Kasumi-1 (cell line): ENCODE measurements around the gene CPN2.

Experiments
- DNase-seq, 2 experiments: peaks; one replicate each; lab custom pipeline; 2025; lab: John Stamatoyannopoulos, UW

CPN2 gene

GRCh38 chr3:194312186-194312742 lies 38.9 kb downstream of the CPN2 start:
- no peak for DNase-seq

DNA sequence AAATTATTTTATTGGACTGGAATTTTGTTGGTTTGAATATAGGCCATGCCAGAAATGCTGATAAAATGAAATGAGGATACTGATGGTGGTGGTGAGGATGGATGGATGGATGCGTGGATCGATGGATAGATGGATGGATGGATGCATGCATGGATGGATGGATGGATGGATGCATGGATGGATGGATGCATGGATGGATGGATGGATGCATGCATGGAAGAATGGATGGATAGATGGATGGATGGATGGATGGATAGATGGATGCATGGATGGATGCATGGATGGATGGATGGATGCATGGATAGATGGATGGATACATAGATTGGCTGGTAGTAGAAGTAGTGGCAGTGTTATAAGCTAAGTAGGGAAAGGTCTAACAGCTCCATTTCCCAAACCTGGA lies 40.1 kb downstream of the CPN2 start:
- no peak for DNase-seq

DNA sequence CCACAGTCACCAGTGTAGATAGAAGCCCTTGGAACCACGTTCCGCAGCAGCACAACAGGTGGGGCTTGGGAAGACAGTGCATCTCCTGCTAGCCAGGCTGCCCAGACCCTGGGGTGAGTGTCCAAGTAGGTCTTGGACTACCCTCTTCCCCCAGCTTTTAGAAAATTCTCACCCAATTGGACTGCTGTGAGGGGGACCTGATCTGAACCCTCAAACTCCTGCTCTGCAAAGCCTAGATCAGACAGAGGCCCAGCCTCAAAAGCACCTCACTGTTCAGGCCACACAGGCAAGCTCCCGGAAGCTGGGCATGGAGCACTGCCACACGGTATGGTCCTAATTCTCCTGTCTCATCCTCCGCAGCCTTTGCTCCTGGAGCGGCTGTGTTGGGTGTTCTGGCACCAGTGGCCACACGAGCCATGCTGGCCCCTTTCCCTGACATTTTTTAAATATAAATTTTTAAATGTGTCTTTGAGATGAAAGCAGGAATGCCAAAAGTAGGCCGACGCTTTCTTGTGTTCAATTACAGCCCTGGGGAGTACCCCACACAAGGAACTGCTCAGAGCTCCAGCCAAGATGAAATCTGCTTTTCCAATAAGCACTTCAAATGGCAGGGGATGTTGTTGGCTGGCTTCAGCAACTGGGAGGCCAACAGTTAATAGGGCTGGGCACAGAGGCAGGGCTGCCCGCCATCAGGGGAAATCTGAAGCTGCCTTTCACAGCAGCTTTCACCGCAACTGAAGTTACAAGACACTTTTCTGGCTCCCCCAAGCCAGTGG lies 40.9 kb downstream of the CPN2 start:
- DNase-seq = no peak

DNA sequence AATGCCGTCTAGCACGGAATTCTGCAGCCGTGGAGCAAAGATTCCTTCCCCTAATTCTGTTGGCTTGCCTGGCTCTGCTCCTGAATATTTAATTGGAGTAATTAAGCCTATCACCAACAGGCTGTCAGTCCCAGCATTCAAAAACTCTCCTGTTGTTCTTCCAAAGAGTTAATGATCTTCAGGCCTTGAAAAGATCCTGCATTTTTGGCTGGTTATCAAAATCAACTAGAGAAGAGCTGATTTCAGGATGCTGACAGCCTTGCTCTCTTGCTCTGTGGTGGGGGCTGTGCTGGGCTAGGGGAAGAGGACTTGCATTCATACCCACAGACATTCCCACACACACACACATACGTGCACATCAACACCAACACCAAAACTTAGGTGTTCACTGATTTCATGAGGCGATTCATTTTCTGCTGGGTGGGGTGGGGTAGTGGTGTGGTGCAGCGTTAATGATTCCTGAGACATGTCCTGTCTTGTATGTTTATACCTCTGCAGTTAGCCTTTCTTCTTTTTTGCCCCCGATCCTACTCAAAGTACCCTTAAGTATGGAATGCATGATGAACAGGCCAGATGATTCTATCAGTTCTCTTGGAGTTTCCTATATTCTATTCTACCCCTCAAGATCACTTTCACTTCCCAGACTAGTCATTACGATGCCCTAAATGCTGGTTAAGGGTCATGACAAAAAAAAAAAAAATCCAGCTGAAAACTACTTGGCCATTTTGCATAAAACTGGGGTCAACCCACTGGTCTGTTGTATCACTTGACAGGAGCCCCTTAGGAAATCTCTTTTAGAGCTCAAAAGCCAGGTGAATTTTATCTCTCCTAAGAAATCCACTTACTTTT lies 42.3 kb downstream of the CPN2 start:
- no peak for DNase-seq

DNA sequence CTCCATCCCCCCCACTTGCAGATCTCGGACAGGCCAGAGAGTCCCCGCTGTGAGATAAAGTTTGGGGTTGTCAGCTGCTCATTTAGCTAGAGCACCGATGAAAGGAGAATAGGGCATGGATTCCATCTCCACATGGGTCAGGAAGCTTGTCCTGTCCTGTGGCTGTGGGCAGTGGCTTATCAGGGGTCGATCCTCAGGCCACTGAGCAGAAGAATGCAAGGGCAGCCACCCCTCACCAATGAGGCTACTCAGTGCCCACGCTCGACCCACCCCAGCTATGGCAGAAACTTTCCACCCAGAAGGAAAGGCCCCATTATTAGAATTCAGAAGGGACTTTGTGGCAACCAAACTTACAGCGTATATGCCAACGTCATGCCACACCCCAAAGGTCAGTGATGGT lies 43.3 kb downstream of the CPN2 start:
- no peak for DNase-seq

DNA sequence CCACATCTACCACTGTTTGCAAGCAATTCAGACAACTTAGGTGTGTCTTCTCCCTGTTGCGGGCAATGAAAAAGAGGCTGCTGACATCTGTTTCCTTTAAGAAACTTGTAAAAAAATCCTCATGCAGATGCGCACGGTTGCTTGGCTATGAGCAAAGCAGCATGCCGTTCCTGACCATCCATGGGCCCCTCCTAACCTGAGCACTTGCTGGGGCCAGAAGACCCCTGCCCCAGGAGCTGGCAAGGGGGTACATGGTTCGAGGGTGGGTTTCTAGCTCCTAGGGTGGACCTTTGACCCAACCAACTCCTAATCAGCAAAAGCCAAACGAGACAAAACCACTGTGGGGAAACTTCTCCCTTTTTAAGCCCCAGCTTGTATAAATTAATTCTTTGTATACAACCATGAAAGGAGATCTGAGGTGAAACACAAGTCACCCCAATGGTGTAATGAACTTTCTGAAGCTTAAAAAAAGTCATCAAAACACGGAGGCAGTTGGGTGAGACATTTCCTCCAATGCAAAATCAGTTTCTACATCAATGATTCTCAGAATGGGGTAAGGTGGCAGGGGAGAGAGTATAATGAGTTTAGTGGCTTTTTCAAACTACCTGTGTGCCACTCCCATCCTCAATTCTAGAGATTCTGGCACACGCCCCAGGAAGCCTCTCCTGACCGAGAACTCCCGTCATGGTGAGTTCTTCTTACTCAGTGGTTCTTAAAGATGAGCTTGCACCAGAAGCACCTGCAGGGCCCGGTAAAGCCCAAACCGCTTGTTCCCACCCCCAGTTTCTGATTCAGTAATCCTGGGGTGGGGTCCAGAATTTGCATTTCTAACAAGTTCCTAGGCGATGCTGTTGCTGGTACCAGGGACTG lies 44.1 kb downstream of the CPN2 start:
- DNase-seq = peak; percentile 72 to 79

DNA sequence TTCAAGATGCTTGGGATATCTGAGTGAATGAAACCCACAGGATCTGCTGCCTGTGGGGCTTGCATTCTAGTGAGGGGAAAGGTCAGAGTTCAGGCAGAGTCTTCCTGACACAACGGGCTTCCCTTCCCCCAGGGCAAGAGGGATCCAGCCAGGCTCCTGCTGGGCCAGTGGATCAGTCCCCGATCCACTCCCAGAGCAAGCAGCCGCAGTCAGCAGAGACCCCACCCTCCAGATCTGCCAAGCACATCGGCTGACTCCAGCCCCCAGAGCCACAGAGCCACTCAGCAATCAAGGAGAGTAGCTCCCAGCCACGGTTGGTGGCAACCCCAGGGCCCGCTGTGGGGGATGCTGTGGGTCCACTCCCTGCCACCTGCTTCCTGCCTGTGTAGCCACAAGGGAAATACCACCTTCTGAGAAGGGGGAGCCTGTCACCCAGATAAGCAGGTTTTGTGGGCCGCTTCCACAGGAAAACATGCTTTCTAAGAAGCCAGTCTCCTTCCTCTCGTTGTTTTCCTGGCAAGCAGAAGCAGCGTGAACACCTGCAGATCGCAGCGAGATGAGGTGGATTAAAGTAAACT lies 44.9 kb downstream of the CPN2 start:
- peak; percentile 84 to 91 for DNase-seq

DNA sequence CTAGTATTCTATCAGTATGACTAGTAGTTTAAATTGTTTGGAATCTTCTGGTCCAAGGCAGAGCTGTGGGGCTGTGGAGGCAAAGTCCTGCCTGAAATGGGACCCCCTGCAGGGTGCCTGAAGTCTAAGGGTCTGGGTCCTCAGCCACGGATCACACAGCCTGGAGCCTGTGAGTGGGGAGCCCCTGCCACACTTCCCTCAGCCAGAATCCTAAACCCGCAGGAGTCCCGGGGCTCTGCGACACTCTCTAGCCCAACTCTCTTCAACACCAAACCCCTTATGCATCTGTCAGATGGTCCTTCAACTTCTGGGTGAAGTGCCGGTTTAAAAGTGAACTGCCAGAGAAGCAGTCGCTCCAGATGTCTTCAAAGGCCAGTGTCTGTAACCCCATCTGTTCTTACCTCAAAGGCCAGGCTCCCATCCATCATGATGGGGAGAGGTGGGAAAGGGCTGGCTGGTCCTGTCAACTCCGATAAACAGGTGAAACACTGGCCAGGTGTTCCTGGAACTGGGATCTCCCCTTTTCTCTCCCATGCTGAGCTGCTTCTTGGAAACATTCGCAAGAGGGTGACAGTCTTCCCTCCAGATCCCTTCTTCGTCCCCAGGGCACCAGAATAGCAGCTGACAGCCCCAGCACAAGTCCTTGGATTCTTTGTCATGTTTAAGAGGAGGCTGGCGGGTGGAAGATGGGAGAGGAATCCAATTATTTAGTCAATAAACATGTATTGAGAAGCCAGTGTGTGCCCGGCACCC lies 45.6 kb downstream of the CPN2 start:
- DNase-seq = peak in 1 of 2 experiments; percentile 19

DNA sequence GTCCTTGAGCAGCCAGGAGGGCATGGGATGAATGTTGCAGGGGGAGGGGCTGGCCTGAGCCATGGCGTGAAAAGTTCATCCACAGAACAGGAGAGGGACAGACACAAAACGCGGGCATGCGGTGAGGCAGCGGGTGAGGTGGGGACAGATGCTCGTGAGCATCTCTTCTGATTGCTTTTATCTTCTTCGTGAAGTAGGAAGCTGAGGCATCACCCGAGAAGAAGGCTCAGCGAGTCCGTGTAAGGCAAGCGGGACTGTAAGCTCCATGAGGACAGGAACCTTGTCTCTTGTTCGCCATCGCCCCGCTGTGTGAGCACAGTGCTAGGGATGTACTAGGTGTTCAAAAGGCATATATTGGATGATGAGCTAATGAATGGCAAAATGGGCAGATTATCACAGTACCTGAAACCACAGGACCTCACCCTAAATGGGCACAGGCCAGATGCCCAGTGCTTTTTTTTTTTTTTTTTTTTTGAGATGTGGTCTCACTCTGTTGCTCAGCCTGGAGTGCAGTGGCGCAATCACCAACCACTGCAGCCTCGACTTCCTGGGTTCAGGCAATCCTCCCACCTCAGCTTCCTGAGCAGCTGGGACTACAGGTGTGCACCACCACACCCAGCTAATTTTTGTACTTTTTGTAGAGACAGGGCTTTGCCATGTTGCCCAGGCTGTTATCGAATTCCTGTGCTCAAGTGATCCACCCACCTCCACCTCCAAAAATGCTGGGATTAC lies 46.8 kb downstream of the CPN2 start:
- no peak for DNase-seq

GRCh38 chr3:194303749-194304148 lies 47.4 kb downstream of the CPN2 start:
- DNase-seq = no peak

DNA sequence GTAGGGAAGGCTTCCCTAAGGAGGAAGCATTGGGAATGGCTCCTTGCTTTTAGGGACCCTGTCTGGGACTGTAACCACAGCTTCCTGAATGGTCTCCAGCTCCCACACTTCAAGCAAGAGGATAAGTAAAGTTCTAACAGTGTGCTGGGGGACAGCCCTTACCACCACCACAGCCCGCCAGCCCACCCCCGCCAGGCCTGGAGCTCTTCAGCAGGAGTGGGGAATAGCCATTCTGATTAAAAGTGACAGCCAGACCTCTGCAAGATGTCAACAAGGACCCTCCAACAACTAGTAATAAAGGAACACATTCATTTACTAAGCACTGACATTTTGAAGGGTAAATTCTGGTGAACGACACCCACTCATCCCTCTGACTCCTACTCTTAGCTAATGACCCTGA lies 49.4 kb downstream of the CPN2 start:
- no peak for DNase-seq

DNA sequence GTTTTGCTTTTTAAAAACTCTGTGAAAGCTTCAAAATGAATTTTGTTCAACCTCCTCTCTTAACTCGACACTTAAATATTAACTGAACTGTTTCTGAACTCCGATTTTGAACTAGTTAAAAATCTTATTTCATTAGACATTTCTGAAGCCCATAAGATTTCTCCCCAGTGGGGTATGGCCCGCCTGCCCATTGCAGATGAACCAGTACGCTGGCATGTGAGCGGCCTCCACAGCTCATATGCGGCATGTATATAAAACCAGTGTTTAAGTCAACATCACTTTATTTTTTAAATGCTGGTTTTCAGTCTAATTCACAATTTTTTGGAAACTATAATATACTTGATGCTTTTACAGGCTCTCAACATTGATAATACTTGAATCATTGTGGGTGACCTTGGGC lies 50.2 kb downstream of the CPN2 start:
- DNase-seq = no peak

DNA sequence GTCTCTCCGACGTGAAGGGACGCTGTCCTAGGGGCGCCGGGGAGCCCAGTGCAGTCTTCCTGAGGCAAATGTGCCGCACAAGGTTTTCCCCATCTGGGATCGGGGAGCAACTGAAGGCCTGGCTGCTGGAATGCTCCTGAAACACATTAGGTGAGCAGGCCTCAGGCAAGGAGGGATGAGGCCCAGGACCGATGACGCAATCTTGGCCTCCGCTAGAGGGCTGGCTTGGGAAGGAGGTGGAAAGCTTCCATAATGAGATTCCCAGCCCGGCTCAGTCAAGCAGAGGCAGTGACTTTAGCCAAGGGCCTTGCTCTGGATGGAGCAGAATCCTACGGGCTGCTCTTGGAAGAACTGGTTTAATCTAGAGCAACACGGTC lies 50.8 kb downstream of the CPN2 start:
- no peak for DNase-seq

GRCh38 chr3:194298331-194299227 lies 52.5 kb downstream of the CPN2 start:
- no peak for DNase-seq

GRCh38 chr3:194296454-194297263 lies 54.5 kb downstream of the CPN2 start:
- DNase-seq = no peak

- no peak for DNase-seq
These were observed 56.3 kb downstream of the CPN2 start for GRCh38 chr3:194294895-194295214.

DNA sequence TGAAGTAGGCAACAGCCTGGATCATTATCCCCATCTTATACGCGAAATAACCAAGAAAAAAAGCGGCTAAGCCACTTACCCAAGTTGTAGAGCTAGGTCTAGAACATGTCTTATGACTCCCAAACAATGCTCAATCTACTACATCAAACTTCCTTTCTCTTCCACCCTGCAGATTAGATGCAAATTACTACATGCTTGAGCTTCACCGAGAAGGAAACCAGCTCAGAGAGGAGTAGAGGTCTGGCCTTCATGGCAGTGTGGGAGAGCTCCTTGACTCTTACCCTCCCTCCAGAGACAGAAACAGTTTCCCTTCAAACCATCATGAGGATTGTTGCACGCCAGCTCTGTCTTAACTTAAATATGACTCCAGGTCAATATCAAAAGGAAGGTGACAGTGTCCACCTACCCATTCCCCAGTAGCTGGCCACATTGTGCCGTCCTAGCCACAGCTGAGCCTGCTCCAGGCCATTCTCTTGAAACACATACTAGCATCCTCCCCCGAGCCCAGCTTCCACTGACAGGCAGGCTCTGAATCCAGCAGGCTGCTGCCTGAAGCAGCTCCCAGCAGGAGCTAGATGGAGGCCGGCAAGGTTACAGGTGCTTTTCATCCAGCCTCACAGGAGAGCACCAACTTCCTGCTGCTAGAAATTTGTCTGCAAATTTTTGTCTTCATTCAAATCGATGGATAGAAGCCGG lies 56.8 kb downstream of the CPN2 start:
- no peak for DNase-seq
